Breast epithelium (tissue), 4 donors: ENCODE data around the gene CSAD. TPM values are rescaled to one million over a fixed set of nuclear protein-coding genes. Genes with fewer than 3 reads are reported as not detected.
"Not testable (repeated sequence)": the region's sequence is repeated elsewhere in the genome, so short reads cannot be mapped to it uniquely, and the experiment has no call there.

ENCODE experiments used
- DNase-seq, 2 donors: peaks; one replicate each; pipeline ENCODE4 v3.0.0-alpha.2; 2019; ENCODE audit warnings: low spot score in 2 of 2
- H3K27ac ChIP-seq, 2 donors: fragments of 200-600 bp; sonication (generic) in 1 of 2; one replicate each; pipeline ENCODE4 v1.5.1; 2016 to 2019; ENCODE audit warnings: mild to moderate bottlenecking in 1 of 2
- H3K27me3 ChIP-seq, 2 donors: fragments of 200-600 bp; sonication (generic) in 1 of 2; one replicate each; pipeline versions ENCODE4 v1.5.1 to v1.6.0; 2017 to 2019; ENCODE audit warnings: control low read depth in 1 of 2, mild to moderate bottlenecking in 1 of 2
- H3K36me3 ChIP-seq: fragments of 200-600 bp; one replicate; pipeline ENCODE4 v1.5.1; 2019
- H3K4me1 ChIP-seq, 2 donors: fragments of 200-600 bp; sonication (generic); one replicate each; pipeline ENCODE4 v1.5.1; 2016 to 2019; ENCODE audit warnings: control low read depth in 1 of 2
- H3K4me3 ChIP-seq, 3 donors: fragments of 200-600 bp; sonication (generic); 1 replicate in 2 of 3; 2 replicates in 1 of 3; pipeline ENCODE4 v1.5.1; 2016 to 2019; ENCODE audit warnings: mild to moderate bottlenecking in 3 of 3, moderate library complexity in 2 of 3
- H3K9me3 ChIP-seq, 2 donors: fragments of 200-600 bp; sonication (generic) in 1 of 2; one replicate each; pipeline ENCODE4 v1.5.1; 2016 to 2019; ENCODE audit warnings: control low read depth in 1 of 2
- CTCF ChIP-seq, 3 donors: fragments of 450-650 bp; IDR thresholded peaks; one replicate each; pipeline ENCODE4 v1.5.1; 2016 to 2017; ENCODE audit warnings: antibody characterized with exemption in 3 of 3, mild to moderate bottlenecking in 3 of 3, moderate library complexity in 3 of 3
- POLR2A ChIP-seq: fragments of 450-650 bp; IDR thresholded peaks from one replicate; pipeline ENCODE4 v1.6.1; 2016; ENCODE audit warnings: antibody characterized with exemption, mild to moderate bottlenecking, moderate library complexity
- POLR2AphosphoS5 ChIP-seq, 3 donors: sonication (generic); formaldehyde crosslinking; IDR thresholded peaks; one replicate each; pipeline ENCODE4 v1.6.1; 2017; ENCODE audit warnings: antibody characterized with exemption in 3 of 3
- intact Hi-C: fragments of 100-400 bp; cut with DNase I; formaldehyde crosslinking; loops from one replicate; pipeline ENCODE4 v1.15.1; 2023; ENCODE audit warnings: low total_unique reads
- total RNA-seq, 3 donors: library from RNA; depleted of rRNA; stranded (reverse); fragments of >200 nt; gene quantifications; one replicate each; pipeline ENCODE4 v1.1.0, GENCODE V29; 2016

CSAD gene
- total RNA-seq, 3 donors from 2014 or later: 60.2 to 74.1 (median 68.8) TPM

DNA sequence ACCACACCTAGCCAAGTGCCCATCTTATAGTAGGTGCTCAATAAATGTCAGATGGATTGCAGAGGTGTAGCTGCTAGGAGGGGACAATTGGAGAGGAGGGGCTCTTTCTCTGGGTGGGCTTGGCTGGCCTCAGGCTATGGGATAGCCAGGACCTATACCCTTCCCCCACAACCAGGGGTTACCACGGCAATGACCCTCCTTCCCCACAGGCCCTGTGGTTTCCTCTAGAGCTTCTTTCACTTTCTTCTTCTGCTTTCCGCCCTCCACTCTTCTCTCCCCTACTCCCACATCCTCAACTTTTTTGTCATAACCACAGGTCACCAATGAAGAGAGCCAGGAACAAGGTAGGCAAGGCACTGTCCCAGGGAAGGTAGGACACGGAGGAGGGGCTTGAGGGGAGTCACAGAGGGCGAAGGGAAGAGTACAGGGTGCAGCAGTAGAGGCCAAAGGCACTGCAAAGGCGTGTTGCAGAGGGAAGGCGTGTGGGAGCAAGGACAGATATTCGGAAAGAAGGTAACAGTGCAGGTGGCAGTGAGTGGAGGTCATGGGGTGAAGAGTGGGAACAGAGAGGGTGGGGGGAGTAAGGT lies 28.2 kb upstream of the CSAD start:
- H3K9me3 ChIP-seq: no peaks in the 10 kb centered on the region
- H3K36me3 ChIP-seq: peaks cover 12% of the 10 kb centered on the region
- no peak for DNase-seq
- intact Hi-C loops: no loop called here
- H3K27ac ChIP-seq: peak overlapping the region; percentile 4 to 43
- H3K4me3 ChIP-seq: no peak overlapping the region
- TF ChIP-seq POLR2AphosphoS5 (IDR thresholded peaks at IDR 0.05): no peak
- no peak for TF ChIP-seq CTCF (IDR thresholded peaks at IDR 0.05)
- no peak for TF ChIP-seq POLR2A
- peaks cover 0 to 5% of the 10 kb centered on the region in 2 donors for H3K4me1 ChIP-seq
- H3K27me3 ChIP-seq: no peaks in the 10 kb centered on the region

GRCh38 chr12:53208435-53208834 lies 27.7 kb upstream of the CSAD start:
- Histone ChIP-seq H3K4me1 (no peaks in the 10 kb centered on the region), H3K4me3 (no peak overlapping the region), H3K36me3 (peaks cover 12% of the 10 kb centered on the region), H3K27ac (peak overlapping the region in 1 of 2 donors; percentile 4), H3K9me3 (no peaks in the 10 kb centered on the region), H3K27me3 (no peaks in the 10 kb centered on the region)
- intact Hi-C loops: no loop called here
- TF ChIP-seq POLR2A (no peak), CTCF (IDR thresholded peaks at IDR 0.05) (no peak), POLR2AphosphoS5 (IDR thresholded peaks at IDR 0.05) (no peak)
- no peak for DNase-seq

DNA sequence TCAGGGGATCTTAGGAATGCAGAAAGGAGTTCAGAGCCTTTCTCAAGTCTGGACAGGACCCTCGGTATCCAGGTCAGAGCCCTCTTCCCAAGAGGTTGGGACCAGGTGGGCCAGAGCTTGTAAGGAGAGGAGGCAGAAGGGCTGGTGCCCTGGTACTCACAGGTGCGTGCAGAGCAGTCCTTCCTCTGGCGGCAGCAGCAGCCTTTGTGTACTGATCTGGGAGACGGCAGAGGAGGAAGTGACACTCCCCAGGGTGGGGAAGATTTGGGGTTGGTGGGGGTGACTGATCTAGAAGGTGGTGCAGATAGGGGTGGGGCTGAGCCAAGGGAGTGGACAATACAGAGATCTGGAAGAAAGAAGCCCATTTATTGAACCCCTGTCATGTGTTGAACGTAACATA lies 26.3 kb upstream of the CSAD start, which contains the start of gene ITGB7:
Gene ITGB7 (minus strand): TSS at position 210 of the 400 bp plus-strand sequence. CDS start 6,808 bp downstream, outside the sequence.
- Histone ChIP-seq H3K4me1 (no peaks in the 10 kb centered on the region), H3K36me3 (peaks cover 11% of the 10 kb centered on the region), H3K4me3 (no peak within 1 kb of the TSS), H3K9me3 (no peaks in the 10 kb centered on the region), H3K27ac (peak within 1 kb of the TSS; percentile 57 to 68), H3K27me3 (no peaks in the 10 kb centered on the region)
- TF ChIP-seq POLR2A (no peak), POLR2AphosphoS5 (IDR thresholded peaks at IDR 0.05) (no peak), CTCF (IDR thresholded peaks at IDR 0.05) (no peak)
- intact Hi-C loops: no loop called here
- DNase-seq: no peak

DNA sequence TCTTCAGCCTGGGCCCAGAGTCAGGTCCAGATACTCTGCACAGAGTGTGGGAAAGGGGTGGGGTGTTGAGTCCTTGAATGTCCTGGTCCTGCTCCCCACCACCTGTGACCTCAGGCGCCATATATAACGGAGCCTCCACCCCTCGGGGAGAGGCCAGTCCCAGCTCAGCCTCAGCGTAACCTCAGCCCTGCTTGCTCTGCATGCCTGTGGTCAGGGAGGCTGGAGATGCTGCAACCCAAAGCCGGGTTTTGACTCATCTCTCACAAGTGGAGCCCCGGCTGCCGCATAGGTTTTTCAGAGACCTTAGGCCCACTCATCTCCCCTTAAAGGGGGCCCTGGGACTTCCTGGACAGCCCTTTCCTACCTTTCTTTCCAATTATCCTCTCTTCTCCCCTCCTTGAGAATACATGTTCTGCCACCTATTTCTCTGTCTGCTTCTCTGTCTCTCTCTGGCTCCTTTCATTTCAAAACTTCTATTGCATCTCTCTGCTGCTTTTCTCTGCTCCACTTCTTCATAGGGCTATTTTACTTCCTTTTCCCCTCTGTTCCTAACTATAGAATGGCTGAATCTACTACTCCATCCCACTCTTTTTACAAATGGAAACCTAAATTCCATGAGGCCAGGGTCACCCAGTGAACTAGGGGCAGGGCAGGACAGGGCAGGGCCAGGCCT lies 25.2 kb upstream of the CSAD start:
- no peaks in the 10 kb centered on the region for H3K27me3 ChIP-seq
- no peak overlapping the region for H3K4me3 ChIP-seq
- no peaks in the 10 kb centered on the region for H3K9me3 ChIP-seq
- TF ChIP-seq POLR2AphosphoS5 (IDR thresholded peaks at IDR 0.05): no peak
- no peak for TF ChIP-seq POLR2A
- TF ChIP-seq CTCF (IDR thresholded peaks at IDR 0.05): no peak
- H3K36me3 ChIP-seq: no peaks in the 10 kb centered on the region
- peak overlapping the region; percentile 57 to 68 for H3K27ac ChIP-seq
- no peaks in the 10 kb centered on the region for H3K4me1 ChIP-seq
- DNase-seq: no peak
- intact Hi-C loops: no loop called here

DNA sequence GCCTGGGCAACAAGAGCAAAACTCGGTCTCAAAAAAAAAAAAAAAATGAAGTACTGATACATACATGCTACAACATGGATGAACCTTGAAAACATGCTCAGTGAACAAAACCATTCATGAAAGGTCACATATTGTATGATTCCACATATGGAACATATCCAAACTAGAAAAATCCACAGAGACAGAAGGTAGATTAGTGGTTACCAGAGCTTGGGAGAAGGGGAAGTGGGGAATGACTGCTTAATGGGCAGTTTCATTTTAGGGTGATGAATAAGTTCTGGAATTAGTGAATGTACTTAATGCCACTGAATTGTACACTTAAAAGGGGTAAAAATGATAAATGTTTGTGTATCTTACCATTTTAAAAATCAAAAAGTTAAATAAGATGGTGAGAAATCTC lies 23.6 kb upstream of the CSAD start:
- Histone ChIP-seq H3K9me3 (no peaks in the 10 kb centered on the region), H3K36me3 (no peaks in the 10 kb centered on the region), H3K4me1 (no peaks in the 10 kb centered on the region), H3K27ac (no peak overlapping the region), H3K4me3 (no peak overlapping the region), H3K27me3 (no peaks in the 10 kb centered on the region)
- TF ChIP-seq POLR2A (no peak), POLR2AphosphoS5 (IDR thresholded peaks at IDR 0.05) (no peak), CTCF (IDR thresholded peaks at IDR 0.05) (no peak)
- no peak for DNase-seq
- intact Hi-C loops: no loop called here

- intact Hi-C loops, H3K4me1 ChIP-seq, DNase-seq, H3K36me3 ChIP-seq, H3K4me3 ChIP-seq, H3K9me3 ChIP-seq, H3K27me3 ChIP-seq, H3K27ac ChIP-seq: not testable (repeated sequence)
Observed at GRCh38 chr12:53202316-53202715, 21.6 kb upstream of the CSAD start.
